Measurements from ENCODE around the gene PLCZ1. TPM values are rescaled to one million over a fixed set of nuclear protein-coding genes. Genes with fewer than 3 reads are reported as not detected.

The PLCZ1 gene
- total and polyA plus RNA-seq, 9 donors: not detected

GRCh38 chr12:18731156-18731555 lies 6.7 kb downstream of the PLCZ1 start:
- H3K9me3 ChIP-seq: no peaks in the 10 kb centered on the region
- no peaks in the 10 kb centered on the region for H3K36me3 ChIP-seq
- H3K4me3 ChIP-seq: no peak overlapping the region
- 79 to 83% (median 79%) methylated on average over 5 of the region's 5 CpGs for WGBS, 3 donors
- intact Hi-C loops (cut with DNase I): no loop called here
- no peak overlapping the region for H3K27ac ChIP-seq
- no peak for DNase-seq
- H3K27me3 ChIP-seq: no peaks in the 10 kb centered on the region
- H3K4me1 ChIP-seq (ENCODE audit: insufficient read depth): no peaks in the 10 kb centered on the region
- no peak for TF ChIP-seq POLR2A (IDR thresholded peaks at IDR 0.05)
- TF ChIP-seq EP300 (IDR thresholded peaks at IDR 0.05): no peak
- no peak for TF ChIP-seq CTCF (IDR thresholded peaks at IDR 0.05)

- intact Hi-C loops (cut with DNase I): no loop called here
- Histone ChIP-seq H3K27me3 (no peaks in the 10 kb centered on the region), H3K36me3 (no peaks in the 10 kb centered on the region), H3K9me3 (no peaks in the 10 kb centered on the region), H3K4me1 (ENCODE audit: insufficient read depth) (no peaks in the 10 kb centered on the region), H3K27ac (no peak overlapping the region), H3K4me3 (no peak overlapping the region)
- 93 to 99% (median 95%) methylated on average over 2 of the region's 2 CpGs for WGBS, 3 donors
- DNase-seq: no peak
- TF ChIP-seq POLR2A (IDR thresholded peaks at IDR 0.05): no peak
- no peak for TF ChIP-seq CTCF (IDR thresholded peaks at IDR 0.05)
- no peak for TF ChIP-seq EP300 (IDR thresholded peaks at IDR 0.05)
Observed at GRCh38 chr12:18723752-18724151, 14.1 kb downstream of the PLCZ1 start.

- Histone ChIP-seq H3K4me3 (no peak overlapping the region), H3K27ac (no peak overlapping the region), H3K9me3 (no peaks in the 10 kb centered on the region), H3K36me3 (no peaks in the 10 kb centered on the region), H3K27me3 (no peaks in the 10 kb centered on the region), H3K4me1 (ENCODE audit: insufficient read depth) (no peaks in the 10 kb centered on the region)
- intact Hi-C loops (cut with DNase I): no loop called here
- no peak for TF ChIP-seq CTCF (IDR thresholded peaks at IDR 0.05)
- TF ChIP-seq EP300 (IDR thresholded peaks at IDR 0.05): no peak
- TF ChIP-seq POLR2A (IDR thresholded peaks at IDR 0.05): no peak
- DNase-seq: no peak
- 71 to 90% (median 84%) methylated on average over 1 of the region's 1 CpG for WGBS, 3 donors
Observed at GRCh38 chr12:18721452-18721851, 16.4 kb downstream of the PLCZ1 start.

GRCh38 chr12:18720690-18721089 lies 17.1 kb downstream of the PLCZ1 start:
- H3K4me1 ChIP-seq (ENCODE audit: insufficient read depth): no peaks in the 10 kb centered on the region
- no peak for TF ChIP-seq POLR2A (IDR thresholded peaks at IDR 0.05)
- TF ChIP-seq EP300 (IDR thresholded peaks at IDR 0.05): no peak
- intact Hi-C loops (cut with DNase I): no loop called here
- H3K27me3 ChIP-seq: no peaks in the 10 kb centered on the region
- no peak for DNase-seq
- H3K4me3 ChIP-seq: no peak overlapping the region
- no peak overlapping the region for H3K27ac ChIP-seq
- H3K36me3 ChIP-seq: no peaks in the 10 kb centered on the region
- no peaks in the 10 kb centered on the region for H3K9me3 ChIP-seq

- WGBS, 3 donors: 82 to 95% (median 93%) methylated on average over 3 of the region's 3 CpGs
- no peak for DNase-seq
- no peak overlapping the region for H3K4me3 ChIP-seq
- H3K9me3 ChIP-seq: no peaks in the 10 kb centered on the region
- intact Hi-C loops (cut with DNase I): no loop called here
- H3K4me1 ChIP-seq (ENCODE audit: insufficient read depth): no peaks in the 10 kb centered on the region
- TF ChIP-seq CTCF (IDR thresholded peaks at IDR 0.05) (no peak), EP300 (IDR thresholded peaks at IDR 0.05) (no peak), POLR2A (IDR thresholded peaks at IDR 0.05) (no peak)
- no peaks in the 10 kb centered on the region for H3K27me3 ChIP-seq
- H3K36me3 ChIP-seq: no peaks in the 10 kb centered on the region
- no peak overlapping the region for H3K27ac ChIP-seq
Observed at GRCh38 chr12:18719922-18720510, 17.8 kb downstream of the PLCZ1 start.

All from ovary (tissue), 9 donors.